GM18870 (cell line): ENCODE data around the gene RNF152.
"Not testable (repeated sequence)": the region's sequence is repeated elsewhere in the genome, so short reads cannot be mapped to it uniquely, and the experiment has no call there.

ENCODE experiments used
- ATAC-seq: cut with Tn5 transposase; IDR thresholded peaks from one replicate; pipeline ENCODE4 v1.9.1; 2021; ENCODE audit warnings: moderate library complexity; ENCODE audit not compliant: unreplicated experiment

Gene RNF152

GRCh38 chr18:61822879-61823278, 69.9 kb downstream of the RNF152 start:
- no peak for ATAC-seq

GRCh38 chr18:61821748-61822147, 71.1 kb downstream of the RNF152 start:
- ATAC-seq = no peak

- no peak for ATAC-seq
Observed at GRCh38 chr18:61820882-61821281, 71.9 kb downstream of the RNF152 start.

GRCh38 chr18:61817086-61817485, 75.7 kb downstream of the RNF152 start:
- no peak for ATAC-seq

- ATAC-seq = no peak
Observed at GRCh38 chr18:61815885-61816470, 76.8 kb downstream of the RNF152 start.

GRCh38 chr18:61808286-61808685, 84.5 kb downstream of the RNF152 start:
- ATAC-seq = no peak

- ATAC-seq = no peak
Observed at GRCh38 chr18:61803393-61803792, 89.4 kb downstream of the RNF152 start.

GRCh38 chr18:61797696-61798590, 94.9 kb downstream of the RNF152 start:
- ATAC-seq = no peak

- no peak for ATAC-seq
Observed at GRCh38 chr18:61791031-61791430, 101.8 kb downstream of the RNF152 start.

- ATAC-seq = not testable (repeated sequence)
Observed at GRCh38 chr18:61787011-61787670, 105.7 kb downstream of the RNF152 start.

- ATAC-seq = no peak
Observed at GRCh38 chr18:61785588-61785987, 107.2 kb downstream of the RNF152 start.

GRCh38 chr18:61784834-61785233, 108.0 kb downstream of the RNF152 start:
- no peak for ATAC-seq

GRCh38 chr18:61782545-61782944, 110.3 kb downstream of the RNF152 start:
- ATAC-seq = no peak

- not testable (repeated sequence) for ATAC-seq
Observed at GRCh38 chr18:61776201-61776600, 116.6 kb downstream of the RNF152 start.

GRCh38 chr18:61774846-61775245, 118.0 kb downstream of the RNF152 start:
- no peak for ATAC-seq

- no peak for ATAC-seq
Observed at GRCh38 chr18:61772293-61772848, 120.4 kb downstream of the RNF152 start.

GRCh38 chr18:61771861-61772260, 120.9 kb downstream of the RNF152 start:
- ATAC-seq = no peak

GRCh38 chr18:61770279-61770678, 122.5 kb downstream of the RNF152 start:
- ATAC-seq = no peak

GRCh38 chr18:61766266-61766884, 126.4 kb downstream of the RNF152 start:
- no peak for ATAC-seq

- no peak for ATAC-seq
Observed at GRCh38 chr18:61765097-61765496, 127.7 kb downstream of the RNF152 start.

GRCh38 chr18:61764381-61764780, 128.4 kb downstream of the RNF152 start:
- no peak for ATAC-seq
